GM18526 (cell line): ENCODE results near the gene FAM200C.

Source experiments
- POLR2A ChIP-seq: IDR thresholded peaks from 3 replicates; pipeline ENCODE4 v1.6.1; 2011; ENCODE audit not compliant: insufficient read length; ENCODE audit errors: extremely low read depth

FAM200C gene

DNA sequence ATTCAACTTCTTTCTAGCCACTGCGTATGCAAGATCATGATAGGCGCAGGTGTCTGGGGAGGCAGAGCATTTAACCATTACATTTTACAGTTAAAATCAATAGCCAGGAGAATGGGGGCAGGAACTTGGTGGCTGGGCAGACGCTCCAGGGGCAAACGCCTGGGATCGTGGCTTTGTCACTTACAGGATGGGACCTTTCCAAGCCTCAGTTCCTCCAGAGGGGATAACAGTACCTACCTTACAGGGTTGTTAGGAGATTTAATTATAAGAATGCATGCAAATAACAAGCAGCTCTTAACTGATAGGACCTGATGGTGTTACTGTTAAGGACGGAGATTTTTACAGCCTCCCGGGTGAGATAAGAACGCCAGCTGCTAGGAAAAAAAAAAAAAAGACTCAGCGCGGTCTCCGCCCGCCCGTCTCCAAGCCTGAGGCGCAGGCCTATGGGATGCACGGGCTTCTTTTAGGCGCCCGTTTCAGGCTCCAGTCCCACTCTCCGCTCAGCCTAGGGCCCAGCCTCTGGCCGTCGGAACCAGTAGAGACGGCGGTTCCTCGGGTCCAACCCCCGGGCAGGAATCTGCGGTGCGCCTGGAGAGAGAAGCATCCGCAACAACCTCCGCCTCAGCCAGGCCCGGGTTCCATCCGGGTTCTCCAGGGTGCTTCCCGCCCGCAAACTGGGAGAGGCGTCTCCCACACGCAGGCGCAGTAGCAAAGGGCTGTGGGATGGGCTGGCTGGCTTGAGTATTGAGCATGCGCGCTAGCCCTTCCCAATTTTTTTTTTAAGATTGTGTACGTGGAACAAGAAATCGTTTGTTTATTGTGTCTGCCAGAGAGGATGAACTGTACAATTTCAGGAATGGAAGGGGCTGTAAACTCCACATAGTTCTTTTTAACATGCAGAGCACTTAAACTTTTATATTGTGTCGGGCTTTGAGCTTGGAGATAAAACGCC lies at the start of gene FAM200C:
Gene FAM200C (minus strand): TSS at position 653 of the 952 bp plus-strand sequence. CDS start 4,564 bp downstream, outside the sequence.
- peak; percentile 82 for TF ChIP-seq POLR2A

GRCh38 chr5:160449458-160449857 lies 49.6 kb upstream of the FAM200C start:
- TF ChIP-seq POLR2A, result no peak

DNA sequence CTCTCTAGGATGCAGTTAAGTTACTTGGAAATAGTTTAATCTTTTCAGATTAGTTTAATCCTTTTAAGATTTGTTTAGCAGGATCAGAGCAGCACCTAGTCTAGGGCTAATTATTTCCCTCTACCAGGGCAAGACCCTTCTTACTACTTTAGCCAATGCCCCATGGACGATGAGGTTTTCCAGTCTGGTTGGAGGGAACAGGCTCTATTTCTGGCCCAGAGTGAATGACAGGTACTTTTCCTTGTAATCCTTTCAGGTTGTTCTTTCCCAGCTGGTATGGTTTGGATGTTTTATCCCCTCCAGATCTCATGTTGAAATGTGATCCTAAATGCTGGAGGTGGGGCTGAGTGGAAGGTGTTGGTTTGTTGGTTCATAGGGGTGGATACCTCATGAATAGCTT lies 49.0 kb upstream of the FAM200C start:
- TF ChIP-seq POLR2A, result no peak

DNA sequence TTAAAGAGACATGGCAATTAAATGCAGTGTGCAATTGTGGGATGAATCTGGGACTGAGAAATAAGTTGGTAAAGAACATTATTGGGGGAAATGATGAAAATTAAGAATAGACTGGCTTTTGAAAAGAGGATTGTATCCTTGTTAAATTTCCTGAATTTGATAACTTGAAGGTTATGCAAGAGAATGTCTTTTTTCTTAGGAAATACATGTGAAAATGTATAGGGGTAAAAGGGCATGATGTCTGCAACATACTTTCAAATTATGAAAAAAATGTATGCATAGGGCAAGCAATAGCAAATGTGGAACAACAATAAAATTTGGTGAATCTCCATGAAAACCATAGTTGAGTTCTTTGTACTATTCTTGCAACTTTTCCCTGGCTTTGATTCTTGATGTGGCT lies 45.9 kb upstream of the FAM200C start:
- no peak for TF ChIP-seq POLR2A

DNA sequence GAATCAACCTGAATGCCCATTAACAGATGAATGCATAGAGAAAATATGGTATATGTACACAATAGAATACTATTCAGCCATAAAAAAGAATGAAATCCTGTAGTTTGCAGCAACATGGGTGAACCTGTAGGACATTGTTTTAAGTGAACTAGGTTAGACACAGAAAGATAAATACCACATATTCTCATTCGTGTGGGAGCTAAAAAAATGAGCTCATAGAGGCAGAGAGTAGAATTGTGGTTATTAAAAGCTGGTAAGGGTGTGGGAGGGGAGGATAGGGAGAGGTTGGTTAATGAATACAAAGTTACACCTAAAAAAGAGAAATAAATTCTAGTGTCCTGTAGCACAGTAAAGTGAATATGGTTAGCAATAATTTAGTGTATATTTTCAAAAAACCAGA lies 45.3 kb upstream of the FAM200C start:
- no peak for TF ChIP-seq POLR2A

DNA sequence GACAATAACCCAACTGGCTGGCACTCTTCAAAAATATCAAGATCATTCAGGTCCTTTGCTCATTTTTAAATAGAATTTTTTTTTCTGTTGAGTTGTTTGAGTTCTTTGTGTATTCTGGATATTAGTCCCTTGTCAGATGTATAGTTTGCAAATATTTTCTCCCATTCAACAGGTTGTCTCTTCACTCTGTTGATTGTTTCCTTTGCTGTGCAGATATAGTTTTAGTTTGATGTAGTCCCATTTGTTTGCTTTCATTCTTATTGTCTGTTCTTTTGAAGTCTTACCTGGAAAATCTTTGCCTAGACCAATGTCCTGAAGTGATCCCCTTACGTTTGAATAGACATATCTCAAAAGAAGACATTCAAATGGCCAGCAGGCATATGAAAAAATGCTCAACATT lies 44.6 kb upstream of the FAM200C start:
- no peak for TF ChIP-seq POLR2A

DNA sequence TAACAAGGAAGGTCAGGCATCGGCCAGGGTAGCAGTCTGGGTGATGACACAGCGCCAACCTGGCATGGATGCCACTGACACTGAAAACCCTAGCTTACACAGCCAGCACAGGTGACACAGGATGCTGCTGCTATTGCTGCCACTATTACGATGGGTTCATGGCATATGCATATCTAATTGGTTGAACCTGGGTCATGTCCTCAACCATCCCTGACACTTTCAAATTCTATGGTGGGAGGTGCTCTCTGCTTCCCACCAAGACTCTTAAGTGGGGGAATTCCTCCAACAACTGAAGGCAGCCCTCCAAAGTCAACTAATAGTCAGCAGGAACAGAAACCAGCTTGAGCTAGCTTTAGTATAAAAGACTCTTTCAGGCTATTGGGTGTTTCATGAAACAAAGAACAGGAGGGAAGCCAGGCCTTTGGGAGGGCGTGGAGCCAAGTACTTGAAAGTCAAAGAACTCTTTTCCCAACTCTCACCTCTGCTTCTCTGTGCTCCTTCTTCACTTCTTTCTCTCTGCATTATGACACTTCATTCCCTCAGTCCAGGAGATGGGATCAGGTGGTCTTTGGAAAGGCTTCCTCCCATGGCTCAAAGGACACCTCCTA lies 43.1 kb upstream of the FAM200C start:
- TF ChIP-seq POLR2A, result no peak

DNA sequence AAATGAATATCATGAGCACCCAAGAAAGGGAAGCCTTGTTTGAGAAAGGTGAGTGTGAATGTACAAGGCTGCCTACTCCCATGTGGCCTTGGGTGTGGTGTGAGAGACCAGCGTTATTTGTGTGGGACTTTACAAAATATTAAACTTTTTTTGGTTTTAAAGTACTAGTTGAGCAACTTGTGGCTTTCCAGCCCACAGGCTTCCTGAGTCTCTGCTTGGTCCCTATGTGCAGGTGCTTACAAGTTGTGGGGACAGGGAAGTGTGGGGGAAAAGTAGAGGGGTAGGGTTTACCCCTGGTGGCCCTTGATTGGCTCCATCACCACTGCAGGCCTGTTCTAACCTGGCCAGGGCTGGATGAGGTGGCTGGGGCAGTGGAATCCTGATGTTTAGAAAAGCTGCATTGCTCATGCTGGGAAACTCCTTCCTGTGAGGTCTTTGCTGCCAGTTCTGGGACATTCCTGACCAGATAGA lies 41.5 kb upstream of the FAM200C start:
- TF ChIP-seq POLR2A, result no peak

DNA sequence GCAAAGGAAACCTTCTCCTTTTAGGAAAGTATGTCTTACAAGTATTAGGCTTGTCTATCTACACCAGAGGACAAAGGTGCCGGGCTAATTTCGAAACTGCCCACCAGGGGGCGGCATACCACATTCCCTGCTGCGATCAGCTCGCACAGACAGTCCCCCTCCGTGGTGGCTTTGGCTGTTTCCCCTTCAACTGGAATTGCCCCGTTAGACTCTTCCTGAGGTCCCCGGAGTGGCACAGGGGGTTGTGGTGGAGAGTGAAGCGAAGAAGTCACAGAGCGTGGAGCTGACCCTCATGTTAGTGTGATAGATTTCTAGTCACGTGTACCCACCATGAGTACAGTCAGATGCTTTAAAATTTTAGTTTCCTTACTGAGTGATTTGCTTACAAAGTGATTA lies 39.3 kb upstream of the FAM200C start:
- TF ChIP-seq POLR2A, result peak; percentile 36

DNA sequence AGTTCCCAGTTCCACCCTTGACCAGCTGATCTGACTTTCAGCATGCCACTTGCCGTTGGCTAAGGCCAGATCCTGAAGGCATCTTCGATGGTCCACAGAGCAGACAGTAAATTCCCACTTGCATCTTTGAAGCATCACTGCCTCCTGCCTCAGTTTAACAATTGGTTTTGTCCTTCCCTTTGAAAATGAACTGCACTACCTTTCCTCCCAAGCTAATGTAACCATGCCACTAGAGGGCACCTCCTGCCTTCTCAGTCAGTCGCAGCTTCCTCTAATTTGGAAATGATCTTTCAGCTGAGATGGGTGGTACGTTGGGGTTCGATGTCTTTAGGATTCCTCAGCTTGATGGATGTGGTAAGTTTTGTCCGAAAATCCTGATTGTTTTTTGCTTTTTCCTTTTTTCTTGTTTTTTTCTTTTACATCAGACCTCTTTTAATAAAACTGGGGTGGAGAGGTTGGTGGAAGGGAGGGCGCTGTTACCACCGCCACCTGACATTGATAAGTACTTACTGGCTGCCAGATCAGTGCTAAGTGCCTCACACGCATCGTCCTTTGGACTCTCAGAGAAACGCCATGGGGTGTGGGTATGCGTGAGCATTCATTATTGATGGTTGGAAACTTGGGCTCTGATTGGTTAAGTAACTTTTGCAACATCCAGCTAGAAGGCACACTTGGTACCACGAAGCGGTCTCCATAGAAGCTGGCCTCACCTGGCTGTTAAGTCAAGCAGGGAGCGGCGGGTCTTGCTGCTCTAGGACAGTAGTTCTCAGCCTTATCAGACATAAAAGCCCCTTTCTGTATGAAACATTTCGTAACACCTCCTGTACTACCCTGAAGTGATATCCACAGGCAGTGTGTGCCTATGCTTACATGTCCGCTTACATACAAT lies 38.7 kb upstream of the FAM200C start:
- TF ChIP-seq POLR2A, result no peak

- no peak for TF ChIP-seq POLR2A
These were observed 37.4 kb upstream of the FAM200C start for GRCh38 chr5:160437271-160437670.

DNA sequence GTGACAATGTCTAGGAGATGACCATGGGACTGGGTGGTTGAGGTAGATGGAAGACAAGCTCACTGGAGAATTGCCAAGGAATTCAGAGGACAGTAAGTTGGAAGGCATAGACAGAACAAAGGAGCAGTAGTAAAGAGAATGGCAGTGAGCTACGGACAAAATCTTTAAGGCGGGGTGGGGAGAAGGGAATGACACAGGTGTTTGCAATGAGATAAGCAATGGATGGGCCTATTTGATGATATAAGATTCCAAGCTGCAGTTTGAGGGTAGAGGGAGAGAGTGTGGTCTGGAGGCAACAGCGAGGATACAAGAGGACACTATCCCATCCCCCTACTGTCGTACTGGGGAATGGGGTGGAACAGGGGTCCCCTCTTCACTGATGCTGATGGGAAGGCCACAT lies 36.2 kb upstream of the FAM200C start:
- TF ChIP-seq POLR2A, result no peak

GRCh38 chr5:160435532-160435931 lies 35.7 kb upstream of the FAM200C start:
- no peak for TF ChIP-seq POLR2A

DNA sequence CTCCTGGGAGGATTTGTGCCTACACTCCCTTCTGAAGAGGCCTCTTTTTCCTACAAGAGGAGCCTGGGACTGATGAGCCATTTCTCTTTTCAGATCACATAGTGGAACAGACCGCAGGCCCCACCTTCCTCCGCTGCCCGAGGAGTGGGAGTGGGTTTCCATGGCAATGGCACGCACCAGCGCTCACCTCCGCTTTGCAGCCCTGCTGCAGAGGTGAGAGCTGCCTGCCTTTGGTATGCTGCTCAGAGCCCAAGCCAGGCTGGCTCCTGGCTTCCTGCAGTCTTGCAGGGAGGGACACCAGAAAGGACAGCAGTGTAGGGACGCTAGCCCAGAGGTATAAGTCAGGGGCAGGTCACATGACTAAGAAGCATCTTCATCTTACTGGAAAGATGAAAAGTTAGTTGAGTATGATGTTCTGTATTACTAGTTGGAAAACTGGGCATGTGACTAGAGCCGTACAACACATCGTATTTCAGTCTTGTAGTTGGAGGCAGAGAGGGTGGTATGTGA lies 34.2 kb upstream of the FAM200C start:
- no peak for TF ChIP-seq POLR2A

DNA sequence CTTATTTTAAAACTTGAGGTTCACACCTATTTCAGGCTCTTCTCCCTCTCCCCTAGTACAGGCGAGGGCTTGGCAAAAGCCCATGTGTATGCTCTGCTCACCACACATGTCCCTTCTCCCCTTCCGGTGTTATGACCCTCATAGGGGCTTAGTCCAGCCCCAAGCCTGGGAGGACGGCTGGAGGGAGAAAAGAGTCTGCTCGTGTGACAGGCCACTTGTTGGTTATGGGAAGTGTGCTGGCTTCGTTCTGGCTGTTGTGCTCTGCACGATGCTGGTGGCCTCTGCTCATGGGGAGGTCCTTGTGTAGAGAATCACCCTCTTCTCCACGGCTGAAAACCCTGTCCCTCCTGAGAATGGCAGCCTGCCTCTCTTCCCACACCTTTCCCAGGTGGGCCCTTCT lies 32.9 kb upstream of the FAM200C start:
- no peak for TF ChIP-seq POLR2A
